Activated naive CD8-positive, alpha-beta T cell treated with anti-CD3 and anti-CD28 coated beads, Interleukin-2, amount 50 U/mL, for 16 hours (primary cell): ENCODE results near the gene DNAJB4.
"Not testable (repeated sequence)": the region's sequence is repeated elsewhere in the genome, so short reads cannot be mapped to it uniquely, and the experiment has no call there.

Experiments
- DNase-seq: peaks from one replicate; pipeline ENCODE4 v3.0.0-alpha.2; 2020; ENCODE audit warnings: low read depth, low spot score

Gene DNAJB4

DNA sequence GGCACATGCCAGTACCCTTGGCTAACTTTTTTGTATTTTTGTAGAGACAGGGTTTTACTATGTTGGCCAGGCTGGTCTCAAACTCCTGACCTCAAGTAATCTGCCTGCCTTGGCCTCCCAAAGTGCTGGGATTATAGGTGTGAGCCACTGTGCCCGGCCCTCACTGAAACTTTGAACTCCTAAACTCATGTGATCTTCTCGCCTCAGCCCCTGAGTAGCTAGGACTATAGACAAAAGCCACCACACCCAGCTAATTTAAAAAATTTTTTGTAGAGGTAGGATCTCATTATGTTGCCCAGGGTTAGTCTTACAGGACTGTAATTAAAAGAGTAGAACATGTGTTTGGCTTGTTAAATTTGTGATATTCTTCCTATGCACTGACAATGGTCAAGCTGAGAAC, 60.1 kb downstream of the DNAJB4 start:
- DNase-seq: not testable (repeated sequence)
